Measurements from ENCODE around the gene TBCC. TPM values are rescaled to one million over a fixed set of nuclear protein-coding genes. Genes with fewer than 3 reads are reported as not detected.
A peak's percentile ranks its signal among the peaks of the same experiment; 100 is the strongest.
"Not testable (repeated sequence)": the region's sequence is repeated elsewhere in the genome, so short reads cannot be mapped to it uniquely, and the experiment has no call there.

TBCC gene
- total RNA-seq, 4 donors from 2014 or later = 33.2 to 61.8 (median 45.1) TPM

DNA sequence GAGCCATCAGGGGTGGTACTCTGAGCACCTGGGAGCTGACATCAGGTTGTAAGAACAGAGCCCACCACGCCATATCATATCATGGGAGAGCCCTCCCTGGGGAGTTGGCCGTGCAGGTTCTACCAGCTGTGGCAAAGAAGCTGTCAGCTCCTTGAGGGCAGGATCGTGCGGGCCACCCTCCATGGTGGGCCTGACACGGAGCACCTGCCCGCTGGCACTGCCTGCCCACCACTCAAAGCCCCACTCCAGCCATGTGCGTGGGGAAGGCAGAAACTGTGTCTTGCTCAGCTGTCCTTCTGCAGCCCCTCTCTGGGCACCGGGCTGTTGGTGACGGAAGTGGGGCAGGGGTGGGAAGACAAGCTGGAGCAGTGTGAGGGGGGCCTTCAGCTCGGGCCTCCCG, 37.8 kb downstream of the TBCC start:
- peaks cover 10% of the 10 kb centered on the region in 2 donors for H3K4me1 ChIP-seq
- intact Hi-C loops (cut with DNase I; ENCODE audit: low total_unique reads) (no loop called here), in situ Hi-C loops (cut with MboI; ENCODE audit: low sequenced_read_pairs in 4 of 4) (no loop called here)
- TF ChIP-seq, protein P1, sequence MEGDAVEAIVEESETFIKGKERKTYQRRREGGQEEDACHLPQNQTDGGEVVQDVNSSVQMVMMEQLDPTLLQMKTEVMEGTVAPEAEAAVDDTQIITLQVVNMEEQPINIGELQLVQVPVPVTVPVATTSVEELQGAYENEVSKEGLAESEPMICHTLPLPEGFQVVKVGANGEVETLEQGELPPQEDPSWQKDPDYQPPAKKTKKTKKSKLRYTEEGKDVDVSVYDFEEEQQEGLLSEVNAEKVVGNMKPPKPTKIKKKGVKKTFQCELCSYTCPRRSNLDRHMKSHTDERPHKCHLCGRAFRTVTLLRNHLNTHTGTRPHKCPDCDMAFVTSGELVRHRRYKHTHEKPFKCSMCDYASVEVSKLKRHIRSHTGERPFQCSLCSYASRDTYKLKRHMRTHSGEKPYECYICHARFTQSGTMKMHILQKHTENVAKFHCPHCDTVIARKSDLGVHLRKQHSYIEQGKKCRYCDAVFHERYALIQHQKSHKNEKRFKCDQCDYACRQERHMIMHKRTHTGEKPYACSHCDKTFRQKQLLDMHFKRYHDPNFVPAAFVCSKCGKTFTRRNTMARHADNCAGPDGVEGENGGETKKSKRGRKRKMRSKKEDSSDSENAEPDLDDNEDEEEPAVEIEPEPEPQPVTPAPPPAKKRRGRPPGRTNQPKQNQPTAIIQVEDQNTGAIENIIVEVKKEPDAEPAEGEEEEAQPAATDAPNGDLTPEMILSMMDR (IDR thresholded peaks at IDR 0.05 in 4 of 5, conservative IDR thresholded peaks at IDR 0.05 in 1 of 5) = no peak
- TF ChIP-seq POLR2A (IDR thresholded peaks at IDR 0.05) = no peak
- DNase-seq (no peak), ATAC-seq (no peak)
- no peak overlapping the region for H3K27ac ChIP-seq
- H3K27me3 ChIP-seq = no peaks in the 10 kb centered on the region
- H3K36me3 ChIP-seq = no peaks in the 10 kb centered on the region
- H3K4me3 ChIP-seq = no peak overlapping the region
- H3K9me3 ChIP-seq = no peaks in the 10 kb centered on the region

DNA sequence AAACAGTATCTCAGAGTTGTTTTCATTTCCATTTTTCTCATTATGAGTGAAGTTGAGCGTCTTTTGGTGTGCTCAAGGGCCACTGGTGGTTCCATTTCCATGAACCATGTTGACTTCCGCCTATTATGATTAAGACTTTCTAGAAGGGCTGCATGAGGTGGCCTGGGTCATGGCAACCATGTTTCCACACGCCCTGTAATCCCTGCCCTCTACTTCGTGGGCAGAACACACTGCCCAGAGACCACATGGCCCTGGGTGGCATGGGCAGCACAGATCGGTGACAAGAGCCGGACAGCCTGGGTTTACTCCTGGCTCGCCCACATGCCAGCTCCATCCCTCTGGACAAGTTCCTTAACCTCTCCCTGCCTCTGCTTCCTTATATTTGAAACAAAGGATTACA, 38.3 kb downstream of the TBCC start:
- Histone ChIP-seq H3K27ac (no peak overlapping the region), H3K4me3 (no peak overlapping the region), H3K36me3 (no peaks in the 10 kb centered on the region), H3K9me3 (no peaks in the 10 kb centered on the region), H3K27me3 (no peaks in the 10 kb centered on the region), H3K4me1 (peaks cover 10% of the 10 kb centered on the region in 2 donors)
- ATAC-seq (no peak), DNase-seq (no peak)
- in situ Hi-C loops (cut with MboI; ENCODE audit: low sequenced_read_pairs in 4 of 4) = no loop called here
- no peak for TF ChIP-seq POLR2A (IDR thresholded peaks at IDR 0.05)
- TF ChIP-seq, protein P1 (IDR thresholded peaks at IDR 0.05 in 4 of 5, conservative IDR thresholded peaks at IDR 0.05 in 1 of 5) = no peak
- intact Hi-C loops (cut with DNase I; ENCODE audit: low total_unique reads) = no loop called here

DNA sequence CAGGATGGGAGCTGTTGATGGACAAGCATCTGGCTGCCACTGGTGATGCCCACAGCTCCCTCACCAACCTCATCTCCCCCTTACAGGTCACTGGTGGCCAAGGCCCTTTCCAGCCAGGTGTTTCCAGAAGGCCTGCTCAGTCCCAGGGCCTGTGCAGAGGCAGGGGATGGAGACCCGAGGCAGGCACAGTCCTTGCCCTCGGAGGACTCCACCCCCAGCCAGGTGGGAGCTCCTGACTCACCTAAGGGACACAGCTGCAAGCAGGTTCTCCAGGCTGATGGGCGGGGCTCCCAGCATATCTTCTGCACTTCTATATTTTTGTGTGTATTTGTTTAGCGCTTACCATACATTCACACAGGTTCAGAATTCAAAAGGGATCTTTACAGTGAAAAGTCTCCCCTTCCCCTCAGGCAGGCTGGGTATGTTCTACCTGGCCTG, 40.9 kb downstream of the TBCC start:
- in situ Hi-C loops (cut with MboI; ENCODE audit: low sequenced_read_pairs in 4 of 4) = no loop called here

DNA sequence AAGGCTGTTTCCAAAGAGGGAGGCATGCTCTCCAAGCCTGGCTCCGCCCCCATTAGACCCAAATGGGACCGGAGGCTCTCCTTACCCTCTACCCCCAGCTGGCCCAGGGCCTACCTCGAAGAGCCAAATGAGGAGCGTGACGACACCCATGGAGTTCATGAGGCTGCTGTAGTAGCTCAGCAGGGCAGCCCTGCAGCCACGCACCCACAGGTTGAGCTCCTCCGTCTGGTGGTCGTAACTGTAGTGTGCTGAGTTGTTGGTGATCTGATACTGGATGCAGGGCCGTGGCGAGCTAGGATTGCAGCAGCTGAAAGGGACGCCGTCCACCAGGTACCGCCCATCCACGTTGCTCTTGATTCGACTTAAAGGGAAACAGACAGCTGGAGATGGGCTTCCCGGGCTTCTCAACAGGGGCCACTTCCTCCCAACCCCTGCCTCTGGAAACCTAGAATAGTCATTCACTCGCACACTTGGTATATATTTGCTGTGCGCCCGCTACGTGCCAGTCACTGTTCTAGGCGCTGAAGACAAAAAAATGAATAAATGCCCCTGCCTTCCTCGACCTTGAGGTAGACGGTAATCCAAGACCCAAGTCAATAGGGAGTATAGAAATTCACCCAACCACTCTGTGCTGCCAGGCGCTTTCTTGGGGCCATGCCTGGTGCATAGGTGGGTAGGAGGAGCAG, 41.5 kb downstream of the TBCC start:
- ATAC-seq (peak; percentile 66 to 91), DNase-seq (peak; percentile 49 to 88)
- TF ChIP-seq, protein P1 (IDR thresholded peaks at IDR 0.05 in 4 of 5, conservative IDR thresholded peaks at IDR 0.05 in 1 of 5) = no peak
- TF ChIP-seq POLR2A (IDR thresholded peaks at IDR 0.05) = peak in 1 of 2 donors; percentile 48
- in situ Hi-C loops (cut with MboI; ENCODE audit: low sequenced_read_pairs in 4 of 4) (no loop called here), intact Hi-C loops (cut with DNase I; ENCODE audit: low total_unique reads) (no loop called here)
- no peaks in the 10 kb centered on the region for H3K27me3 ChIP-seq
- peak overlapping the region; percentile 37 to 58 (median 50) for H3K4me3 ChIP-seq
- no peaks in the 10 kb centered on the region for H3K36me3 ChIP-seq
- peak overlapping the region; percentile 73 to 83 (median 81) for H3K27ac ChIP-seq
- peaks cover 10% of the 10 kb centered on the region in 2 donors for H3K4me1 ChIP-seq
- H3K9me3 ChIP-seq = no peaks in the 10 kb centered on the region

More for the DNA sequence above, 40.9 kb downstream of the TBCC start:
- H3K36me3 ChIP-seq = no peaks in the 10 kb centered on the region
- TF ChIP-seq, protein P1 (IDR thresholded peaks at IDR 0.05 in 4 of 5, conservative IDR thresholded peaks at IDR 0.05 in 1 of 5) = no peak
- no peak for TF ChIP-seq POLR2A (IDR thresholded peaks at IDR 0.05)
- H3K4me3 ChIP-seq = peak overlapping the region in 3 of 4 donors; percentile 44 to 58 (median 55)
- no peaks in the 10 kb centered on the region for H3K27me3 ChIP-seq
- ATAC-seq (no peak), DNase-seq (no peak)
- H3K27ac ChIP-seq = peak overlapping the region; percentile 73 to 83 (median 81)
- H3K9me3 ChIP-seq = no peaks in the 10 kb centered on the region
- H3K4me1 ChIP-seq = peaks cover 10% of the 10 kb centered on the region in 2 donors
- intact Hi-C loops (cut with DNase I; ENCODE audit: low total_unique reads) = no loop called here

DNA sequence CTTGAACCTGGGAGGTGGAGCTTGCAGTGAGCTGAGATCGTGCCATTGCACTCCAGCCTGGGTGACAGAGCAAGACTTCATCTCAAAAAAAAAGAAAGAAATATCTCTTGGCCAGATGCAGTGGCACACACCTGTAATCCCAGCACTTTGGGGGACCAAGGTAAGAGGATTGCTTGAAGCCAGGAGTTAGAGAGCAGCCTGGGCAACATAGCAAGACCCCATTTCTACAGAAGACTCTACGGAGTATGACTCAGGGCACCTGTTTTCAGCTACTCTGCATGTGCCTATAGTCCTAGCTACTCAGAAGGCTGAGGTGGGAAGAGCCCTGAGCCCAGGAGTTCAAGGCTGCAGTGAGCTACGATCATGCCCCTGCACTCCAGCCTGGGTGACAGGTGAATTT, 43.1 kb downstream of the TBCC start:
- Histone ChIP-seq H3K4me1 (peaks cover 10% of the 10 kb centered on the region in 2 donors), H3K27ac (peak overlapping the region in 3 of 4 donors; percentile 11 to 83 (median 82))
- H3K4me3 ChIP-seq; in situ Hi-C loops (cut with MboI; ENCODE audit: low sequenced_read_pairs in 4 of 4); DNase-seq; intact Hi-C loops (cut with DNase I; ENCODE audit: low total_unique reads); H3K36me3 ChIP-seq; H3K9me3 ChIP-seq; H3K27me3 ChIP-seq; ATAC-seq: not testable (repeated sequence)
